ENCODE measurements around the gene SCFD2.

The SCFD2 gene

GRCh38 chr4:52957220-52957686 is 408.6 kb downstream of the SCFD2 start:
- H3K4me3 ChIP-seq (ENCODE audit: low read depth, low read length): no peak overlapping the region

GRCh38 chr4:52956691-52957090 is 409.2 kb downstream of the SCFD2 start:
- TF ChIP-seq, protein P1, sequence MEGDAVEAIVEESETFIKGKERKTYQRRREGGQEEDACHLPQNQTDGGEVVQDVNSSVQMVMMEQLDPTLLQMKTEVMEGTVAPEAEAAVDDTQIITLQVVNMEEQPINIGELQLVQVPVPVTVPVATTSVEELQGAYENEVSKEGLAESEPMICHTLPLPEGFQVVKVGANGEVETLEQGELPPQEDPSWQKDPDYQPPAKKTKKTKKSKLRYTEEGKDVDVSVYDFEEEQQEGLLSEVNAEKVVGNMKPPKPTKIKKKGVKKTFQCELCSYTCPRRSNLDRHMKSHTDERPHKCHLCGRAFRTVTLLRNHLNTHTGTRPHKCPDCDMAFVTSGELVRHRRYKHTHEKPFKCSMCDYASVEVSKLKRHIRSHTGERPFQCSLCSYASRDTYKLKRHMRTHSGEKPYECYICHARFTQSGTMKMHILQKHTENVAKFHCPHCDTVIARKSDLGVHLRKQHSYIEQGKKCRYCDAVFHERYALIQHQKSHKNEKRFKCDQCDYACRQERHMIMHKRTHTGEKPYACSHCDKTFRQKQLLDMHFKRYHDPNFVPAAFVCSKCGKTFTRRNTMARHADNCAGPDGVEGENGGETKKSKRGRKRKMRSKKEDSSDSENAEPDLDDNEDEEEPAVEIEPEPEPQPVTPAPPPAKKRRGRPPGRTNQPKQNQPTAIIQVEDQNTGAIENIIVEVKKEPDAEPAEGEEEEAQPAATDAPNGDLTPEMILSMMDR (IDR thresholded peaks at IDR 0.05; ENCODE audit: low read depth, low read length): no peak
- no peak overlapping the region for H3K4me3 ChIP-seq (ENCODE audit: low read depth, low read length)

More at GRCh38 chr4:52957220-52957686, 408.6 kb downstream of the SCFD2 start:
- TF ChIP-seq, protein P1 (IDR thresholded peaks at IDR 0.05; ENCODE audit: low read depth, low read length): no peak

DNA sequence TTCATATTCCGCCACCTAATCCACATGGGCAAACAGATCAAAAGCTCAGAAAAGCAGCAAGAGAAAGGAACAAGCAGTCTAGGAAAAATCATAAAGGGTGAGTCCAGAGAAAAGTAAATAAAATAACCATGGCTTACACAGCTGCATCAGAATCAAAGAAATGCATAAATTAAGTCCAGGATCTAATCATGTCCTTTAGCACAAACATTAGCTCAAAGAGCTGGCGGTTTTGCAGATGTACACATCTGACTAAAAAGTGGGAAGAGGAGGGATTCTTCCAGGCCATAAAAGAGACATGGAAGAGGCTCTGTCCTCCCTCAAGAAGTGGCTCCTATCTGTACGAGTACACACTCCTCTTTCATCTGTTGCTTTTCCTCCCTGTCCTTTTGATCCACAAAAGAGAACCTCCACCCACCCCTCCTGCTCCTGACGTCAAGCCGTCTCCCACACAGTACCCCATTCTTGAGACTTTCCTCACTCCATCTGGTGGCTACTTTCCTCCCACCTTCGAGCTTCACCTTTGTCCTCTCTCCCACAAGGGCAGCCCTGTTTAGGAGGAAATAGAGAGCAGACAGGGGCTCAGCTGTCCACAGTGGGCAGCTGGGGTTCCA is 411.2 kb downstream of the SCFD2 start:
- TF ChIP-seq, protein P1 (IDR thresholded peaks at IDR 0.05; ENCODE audit: low read depth, low read length): no peak
- H3K4me3 ChIP-seq (ENCODE audit: low read depth, low read length): no peak overlapping the region

- no peak overlapping the region for H3K4me3 ChIP-seq (ENCODE audit: low read depth, low read length)
- TF ChIP-seq, protein P1 (IDR thresholded peaks at IDR 0.05; ENCODE audit: low read depth, low read length): no peak
Observed at GRCh38 chr4:52952540-52952939, 413.3 kb downstream of the SCFD2 start.

- TF ChIP-seq, protein P1 (IDR thresholded peaks at IDR 0.05; ENCODE audit: low read depth, low read length): no peak
- no peak overlapping the region for H3K4me3 ChIP-seq (ENCODE audit: low read depth, low read length)
Observed at GRCh38 chr4:52951016-52951415, 414.8 kb downstream of the SCFD2 start.

DNA sequence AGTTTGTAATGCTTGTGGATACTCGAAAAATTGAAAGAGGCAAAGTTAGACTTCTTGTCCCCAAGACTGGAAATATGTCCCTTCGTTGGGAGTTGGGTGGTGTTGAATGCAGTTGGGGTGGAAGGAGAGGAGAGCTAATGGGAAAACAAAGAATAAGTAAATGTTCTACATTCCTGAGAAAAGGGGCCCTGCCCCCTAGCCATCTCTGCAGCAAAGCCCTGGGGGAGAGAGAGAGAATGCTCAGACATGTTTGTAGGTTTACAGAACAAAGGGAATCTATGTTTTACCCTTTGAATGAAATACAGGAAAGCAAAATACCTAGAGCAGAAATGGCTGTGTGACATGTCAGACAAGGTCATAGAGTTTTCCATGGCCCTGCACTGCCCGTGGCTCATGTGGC is 415.6 kb downstream of the SCFD2 start:
- TF ChIP-seq, protein P1 (IDR thresholded peaks at IDR 0.05; ENCODE audit: low read depth, low read length): no peak
- no peak overlapping the region for H3K4me3 ChIP-seq (ENCODE audit: low read depth, low read length)

GRCh38 chr4:52949336-52949735 is 416.5 kb downstream of the SCFD2 start:
- no peak overlapping the region for H3K4me3 ChIP-seq (ENCODE audit: low read depth, low read length)
- TF ChIP-seq, protein P1 (IDR thresholded peaks at IDR 0.05; ENCODE audit: low read depth, low read length): no peak
